ENCODE measurements around the gene ESRRG.

Gene ESRRG

DNA sequence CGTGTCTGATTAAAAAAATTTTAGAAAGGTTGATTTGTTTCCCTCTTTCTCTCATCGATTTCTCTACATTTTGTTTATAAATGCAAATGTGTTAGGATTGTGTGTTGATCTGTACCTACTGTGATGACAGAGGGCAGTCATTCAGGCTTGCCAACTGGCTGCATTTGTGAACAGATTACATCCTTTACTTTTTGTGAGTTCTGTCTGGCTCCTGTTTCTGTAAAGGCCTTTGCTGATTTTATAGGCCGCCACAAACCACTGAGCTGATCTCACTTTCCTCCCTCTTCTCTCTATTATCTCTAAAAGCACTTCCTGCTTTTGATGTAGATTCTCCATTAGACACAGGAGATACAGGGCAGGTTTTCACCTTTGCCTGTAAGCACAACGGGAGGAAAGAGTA is 106.8 kb downstream of the ESRRG start:
- DNase-seq (no peak), ATAC-seq (ENCODE audit: insufficient read depth, low read depth) (no peak)
- no peaks in the 10 kb centered on the region for H3K9me3 ChIP-seq (ENCODE audit: insufficient read depth, low read length, severe bottlenecking)
- no peak overlapping the region for H2AFZ ChIP-seq (ENCODE audit: low read depth, low read length)
- H4K20me1 ChIP-seq (ENCODE audit: insufficient read depth, low read length): no peaks in the 10 kb centered on the region
- H3K4me1 ChIP-seq (ENCODE audit: insufficient read depth, low read length): no peaks in the 10 kb centered on the region
- H3K4me2 ChIP-seq (ENCODE audit: insufficient read depth, low read length): no peak overlapping the region
- H3K4me3 ChIP-seq (ENCODE audit: low read depth in 1 of 2, low read length in 2 of 2): no peak overlapping the region
- H3K79me2 ChIP-seq (ENCODE audit: insufficient read depth, low read length): no peaks in the 10 kb centered on the region
- no peak overlapping the region for H3K27ac ChIP-seq (ENCODE audit: low read length)
- no peak overlapping the region for H3K9ac ChIP-seq (ENCODE audit: low read depth, low read length)
- no peaks in the 10 kb centered on the region for H3K27me3 ChIP-seq (ENCODE audit: insufficient read depth, low read length, poor library complexity)
- no peaks in the 10 kb centered on the region for H3K36me3 ChIP-seq (ENCODE audit: insufficient read depth, low read length)
- no peak for TF ChIP-seq EZH2 (IDR thresholded peaks at IDR 0.05; ENCODE audit: borderline replicate concordance, low read depth, low read length, severe bottlenecking)
- TF ChIP-seq, protein P1, sequence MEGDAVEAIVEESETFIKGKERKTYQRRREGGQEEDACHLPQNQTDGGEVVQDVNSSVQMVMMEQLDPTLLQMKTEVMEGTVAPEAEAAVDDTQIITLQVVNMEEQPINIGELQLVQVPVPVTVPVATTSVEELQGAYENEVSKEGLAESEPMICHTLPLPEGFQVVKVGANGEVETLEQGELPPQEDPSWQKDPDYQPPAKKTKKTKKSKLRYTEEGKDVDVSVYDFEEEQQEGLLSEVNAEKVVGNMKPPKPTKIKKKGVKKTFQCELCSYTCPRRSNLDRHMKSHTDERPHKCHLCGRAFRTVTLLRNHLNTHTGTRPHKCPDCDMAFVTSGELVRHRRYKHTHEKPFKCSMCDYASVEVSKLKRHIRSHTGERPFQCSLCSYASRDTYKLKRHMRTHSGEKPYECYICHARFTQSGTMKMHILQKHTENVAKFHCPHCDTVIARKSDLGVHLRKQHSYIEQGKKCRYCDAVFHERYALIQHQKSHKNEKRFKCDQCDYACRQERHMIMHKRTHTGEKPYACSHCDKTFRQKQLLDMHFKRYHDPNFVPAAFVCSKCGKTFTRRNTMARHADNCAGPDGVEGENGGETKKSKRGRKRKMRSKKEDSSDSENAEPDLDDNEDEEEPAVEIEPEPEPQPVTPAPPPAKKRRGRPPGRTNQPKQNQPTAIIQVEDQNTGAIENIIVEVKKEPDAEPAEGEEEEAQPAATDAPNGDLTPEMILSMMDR (IDR thresholded peaks at IDR 0.05; ENCODE audit: borderline replicate concordance, extremely low read depth, low read length, poor library complexity, severe bottlenecking): no peak

DNA sequence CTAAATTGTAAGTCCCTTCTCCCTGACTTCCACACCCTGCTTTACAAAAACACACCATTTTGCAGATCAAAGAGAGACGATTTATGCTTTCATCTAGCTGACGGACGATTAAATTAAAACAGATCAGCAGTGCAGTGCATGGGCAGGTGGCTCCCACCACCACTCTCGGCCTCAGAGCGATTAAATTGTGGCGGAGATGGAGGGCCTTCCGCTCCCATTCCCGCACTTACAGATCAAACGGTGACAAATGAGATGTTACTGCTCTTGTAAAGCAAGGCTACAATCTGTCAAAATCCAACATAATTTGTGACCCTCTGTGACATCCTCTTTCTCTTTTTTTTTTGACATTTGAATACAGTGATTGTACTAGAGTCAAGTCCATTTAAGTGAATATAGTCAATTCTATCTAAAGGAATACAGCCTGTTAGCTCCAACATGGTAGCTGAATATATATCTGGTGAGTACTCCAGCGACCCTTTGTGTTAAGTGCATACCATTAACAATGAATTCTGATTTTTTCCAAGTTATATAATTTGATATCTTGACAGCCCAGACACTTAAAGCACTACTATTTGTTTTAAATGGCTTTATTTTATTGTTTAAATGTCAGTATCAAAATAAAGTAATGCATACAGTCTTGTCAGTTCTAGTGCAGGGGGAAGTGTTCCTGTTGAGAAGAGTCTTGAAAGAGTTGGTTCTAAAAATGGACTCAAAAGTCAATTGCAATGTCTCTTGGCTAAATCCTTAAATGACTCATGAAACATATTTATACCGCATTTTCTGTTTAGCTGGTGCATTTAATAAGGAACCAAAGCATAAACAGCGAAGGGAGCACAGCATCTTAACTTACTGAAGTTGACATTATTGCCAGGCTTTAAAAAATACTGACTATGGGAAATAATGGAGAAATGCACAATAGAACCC is 109.0 kb downstream of the ESRRG start:
- no peaks in the 10 kb centered on the region for H3K9me3 ChIP-seq (ENCODE audit: insufficient read depth, low read length, severe bottlenecking)
- H3K4me1 ChIP-seq (ENCODE audit: insufficient read depth, low read length): no peaks in the 10 kb centered on the region
- H3K79me2 ChIP-seq (ENCODE audit: insufficient read depth, low read length): no peaks in the 10 kb centered on the region
- H4K20me1 ChIP-seq (ENCODE audit: insufficient read depth, low read length): no peaks in the 10 kb centered on the region
- no peak for ATAC-seq (ENCODE audit: insufficient read depth, low read depth)
- TF ChIP-seq EZH2 (IDR thresholded peaks at IDR 0.05; ENCODE audit: borderline replicate concordance, low read depth, low read length, severe bottlenecking): no peak
- TF ChIP-seq, protein P1 (IDR thresholded peaks at IDR 0.05; ENCODE audit: borderline replicate concordance, extremely low read depth, low read length, poor library complexity, severe bottlenecking): no peak
- no peaks in the 10 kb centered on the region for H3K27me3 ChIP-seq (ENCODE audit: insufficient read depth, low read length, poor library complexity)
- H3K4me2 ChIP-seq (ENCODE audit: insufficient read depth, low read length): no peak overlapping the region
- DNase-seq: no peak
- H3K27ac ChIP-seq (ENCODE audit: low read length): no peak overlapping the region
- H3K36me3 ChIP-seq (ENCODE audit: insufficient read depth, low read length): no peaks in the 10 kb centered on the region
- H3K9ac ChIP-seq (ENCODE audit: low read depth, low read length): no peak overlapping the region
- no peak overlapping the region for H2AFZ ChIP-seq (ENCODE audit: low read depth, low read length)
- H3K4me3 ChIP-seq (ENCODE audit: low read depth in 1 of 2, low read length in 2 of 2): no peak overlapping the region

DNA sequence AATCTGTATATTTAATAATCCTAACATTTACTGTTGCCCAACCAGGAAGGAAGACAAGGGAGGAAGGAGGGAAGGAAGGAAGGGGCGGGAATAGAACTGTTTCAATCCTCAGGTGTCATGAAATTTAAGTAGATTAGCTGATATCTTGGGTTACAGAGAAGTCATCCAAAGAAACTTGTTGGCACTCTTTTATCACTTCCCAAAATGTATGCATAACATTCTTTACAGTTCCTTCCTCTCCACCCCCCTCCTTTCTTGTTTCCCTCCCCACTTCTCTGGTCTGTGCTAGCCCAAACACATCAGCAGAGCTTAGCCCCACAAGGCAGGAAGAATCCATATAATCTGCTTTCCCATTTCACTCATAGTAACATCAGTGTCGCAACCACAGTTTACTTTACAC is 110.9 kb downstream of the ESRRG start:
- H3K4me1 ChIP-seq (ENCODE audit: insufficient read depth, low read length): no peaks in the 10 kb centered on the region
- H3K9me3 ChIP-seq (ENCODE audit: insufficient read depth, low read length, severe bottlenecking): no peaks in the 10 kb centered on the region
- no peak overlapping the region for H2AFZ ChIP-seq (ENCODE audit: low read depth, low read length)
- H3K79me2 ChIP-seq (ENCODE audit: insufficient read depth, low read length): no peaks in the 10 kb centered on the region
- no peaks in the 10 kb centered on the region for H4K20me1 ChIP-seq (ENCODE audit: insufficient read depth, low read length)
- no peak overlapping the region for H3K9ac ChIP-seq (ENCODE audit: low read depth, low read length)
- TF ChIP-seq EZH2 (IDR thresholded peaks at IDR 0.05; ENCODE audit: borderline replicate concordance, low read depth, low read length, severe bottlenecking): no peak
- TF ChIP-seq, protein P1 (IDR thresholded peaks at IDR 0.05; ENCODE audit: borderline replicate concordance, extremely low read depth, low read length, poor library complexity, severe bottlenecking): no peak
- H3K4me3 ChIP-seq (ENCODE audit: low read depth in 1 of 2, low read length in 2 of 2): no peak overlapping the region
- no peak for ATAC-seq (ENCODE audit: insufficient read depth, low read depth)
- DNase-seq: no peak
- no peak overlapping the region for H3K27ac ChIP-seq (ENCODE audit: low read length)
- H3K4me2 ChIP-seq (ENCODE audit: insufficient read depth, low read length): no peak overlapping the region
- H3K27me3 ChIP-seq (ENCODE audit: insufficient read depth, low read length, poor library complexity): no peaks in the 10 kb centered on the region
- no peaks in the 10 kb centered on the region for H3K36me3 ChIP-seq (ENCODE audit: insufficient read depth, low read length)

All from DND-41 (cell line).